ENCODE data around the gene GNA15.
"Not testable (repeated sequence)": the region's sequence is repeated elsewhere in the genome, so short reads cannot be mapped to it uniquely, and the experiment has no call there.

Gene GNA15

DNA sequence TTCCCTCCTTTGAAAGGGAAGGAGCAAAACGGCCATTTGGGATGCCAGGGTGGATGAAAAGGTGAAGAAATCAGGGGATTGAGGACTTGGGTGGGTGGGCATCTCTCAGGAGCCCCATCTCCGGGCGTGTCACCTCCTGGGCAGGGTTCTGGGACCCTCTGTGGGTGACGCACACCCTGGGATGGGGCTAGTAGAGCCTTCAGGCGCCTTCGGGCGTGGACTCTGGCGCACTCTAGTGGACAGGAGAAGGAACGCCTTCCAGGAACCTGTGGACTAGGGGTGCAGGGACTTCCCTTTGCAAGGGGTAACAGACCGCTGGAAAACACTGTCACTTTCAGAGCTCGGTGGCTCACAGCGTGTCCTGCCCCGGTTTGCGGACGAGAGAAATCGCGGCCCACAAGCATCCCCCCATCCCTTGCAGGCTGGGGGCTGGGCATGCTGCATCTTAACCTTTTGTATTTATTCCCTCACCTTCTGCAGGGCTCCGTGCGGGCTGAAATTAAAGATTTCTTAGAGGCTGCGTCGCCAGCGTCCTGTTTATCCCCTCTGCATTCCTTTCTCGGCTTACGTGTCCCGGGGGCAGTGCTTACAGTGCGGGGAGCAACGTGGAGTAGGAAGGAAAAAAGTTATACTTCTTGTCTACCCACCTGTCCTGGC lies 27.5 kb downstream of the GNA15 start:
- Histone ChIP-seq H3K27me3 (no peaks in the 10 kb centered on the region), H3K4me2 (0 out of 2 replicates have a peak overlapping the region, but pooled peaks have one; percentile 0), H3K9ac (no peak overlapping the region), H3K36me3 (peaks cover 91% of the 10 kb centered on the region), H3K9me3 (no peaks in the 10 kb centered on the region; the same call in none of the 2 replicates), H3K27ac (no peak overlapping the region), H4K20me1 (0 out of 2 replicates have a peak, but pooled peaks cover 5% of the 10 kb centered on the region), H3K4me3 (no peak overlapping the region), H3K4me1 (peaks cover 50% of the 10 kb centered on the region)
- TF ChIP-seq Cebpa-rat (IDR thresholded peaks at IDR 0.05): no peak

DNA sequence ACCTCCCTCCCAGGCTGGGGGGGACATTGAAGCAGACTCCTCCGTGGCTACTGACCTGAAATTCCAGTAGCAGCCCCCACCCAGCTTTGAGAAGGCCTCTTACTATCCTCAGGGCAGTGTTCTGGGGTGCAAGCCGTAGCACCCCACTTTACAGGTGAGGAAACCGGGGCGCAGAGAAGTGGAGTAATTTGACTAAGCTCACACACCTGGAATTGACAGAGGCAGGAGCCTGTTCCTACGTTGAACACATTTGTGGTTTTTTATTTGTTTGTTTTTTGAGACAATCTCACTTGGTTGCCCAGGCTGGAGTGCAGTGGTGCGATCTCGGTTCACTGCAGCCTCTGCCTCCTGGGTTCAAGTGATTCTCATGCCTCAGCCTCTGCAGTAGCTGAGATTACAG lies 28.1 kb downstream of the GNA15 start:
- Histone ChIP-seq H3K27ac (no peak overlapping the region), H3K4me3 (no peak overlapping the region), H3K36me3 (peaks cover 88% of the 10 kb centered on the region), H3K4me2 (no peak overlapping the region), H3K9ac (no peak overlapping the region), H3K9me3 (no peaks in the 10 kb centered on the region; the same call in none of the 2 replicates), H3K4me1 (peaks cover 44% of the 10 kb centered on the region), H4K20me1 (0 out of 2 replicates have a peak, but pooled peaks cover 5% of the 10 kb centered on the region), H3K27me3 (no peaks in the 10 kb centered on the region)
- TF ChIP-seq Cebpa-rat (IDR thresholded peaks at IDR 0.05): no peak

DNA sequence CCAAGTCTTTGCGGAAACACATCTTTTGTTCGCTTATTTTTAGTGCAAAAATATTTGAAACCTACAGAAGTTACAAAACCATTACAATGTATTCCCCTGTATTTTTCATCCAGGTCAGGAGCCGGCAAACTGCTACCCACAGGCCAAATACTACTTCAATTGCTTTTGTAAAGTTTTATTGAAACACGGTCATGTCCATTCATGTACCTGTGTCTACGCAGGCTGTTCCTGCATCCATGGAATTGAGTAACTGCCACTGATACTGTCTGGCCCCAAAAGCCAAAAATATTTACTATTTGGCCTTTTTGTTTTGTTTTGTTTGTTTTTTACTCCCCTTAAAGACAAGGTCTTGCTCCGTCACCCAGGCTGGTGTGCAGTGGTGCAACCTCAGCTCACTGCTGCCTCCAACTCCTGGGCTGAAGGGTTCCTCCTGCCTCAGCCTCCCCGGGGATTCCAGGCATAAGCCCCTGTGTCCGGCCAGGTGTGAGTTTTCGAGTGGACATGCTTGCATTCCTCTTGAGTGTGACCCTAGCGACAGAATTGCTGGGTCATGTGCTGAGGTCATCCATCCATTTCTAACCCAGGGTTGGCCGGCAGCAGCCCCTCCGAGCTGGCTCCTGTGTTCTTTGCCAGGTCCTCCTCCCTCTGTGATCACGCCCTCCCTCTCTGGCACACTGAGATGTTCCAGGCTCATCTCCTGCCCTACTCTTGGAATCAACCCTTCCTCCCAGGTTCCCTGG lies 31.9 kb downstream of the GNA15 start:
- H3K9ac ChIP-seq: 0 out of 2 replicates have a peak overlapping the region, but pooled peaks have one; percentile 40
- H4K20me1 ChIP-seq: 0 out of 2 replicates have a peak, but pooled peaks cover 5% of the 10 kb centered on the region
- H3K9me3 ChIP-seq: no peaks in the 10 kb centered on the region; the same call in 1 of the 2 replicates
- no peak overlapping the region for H3K4me3 ChIP-seq
- 0 out of 2 replicates have a peak overlapping the region, but pooled peaks have one; percentile 44 for H3K27ac ChIP-seq
- no peaks in the 10 kb centered on the region for H3K27me3 ChIP-seq
- peaks cover 61% of the 10 kb centered on the region for H3K4me1 ChIP-seq
- H3K36me3 ChIP-seq: peaks cover 54% of the 10 kb centered on the region
- no peak for TF ChIP-seq Cebpa-rat (IDR thresholded peaks at IDR 0.05)
- no peak overlapping the region for H3K4me2 ChIP-seq

DNA sequence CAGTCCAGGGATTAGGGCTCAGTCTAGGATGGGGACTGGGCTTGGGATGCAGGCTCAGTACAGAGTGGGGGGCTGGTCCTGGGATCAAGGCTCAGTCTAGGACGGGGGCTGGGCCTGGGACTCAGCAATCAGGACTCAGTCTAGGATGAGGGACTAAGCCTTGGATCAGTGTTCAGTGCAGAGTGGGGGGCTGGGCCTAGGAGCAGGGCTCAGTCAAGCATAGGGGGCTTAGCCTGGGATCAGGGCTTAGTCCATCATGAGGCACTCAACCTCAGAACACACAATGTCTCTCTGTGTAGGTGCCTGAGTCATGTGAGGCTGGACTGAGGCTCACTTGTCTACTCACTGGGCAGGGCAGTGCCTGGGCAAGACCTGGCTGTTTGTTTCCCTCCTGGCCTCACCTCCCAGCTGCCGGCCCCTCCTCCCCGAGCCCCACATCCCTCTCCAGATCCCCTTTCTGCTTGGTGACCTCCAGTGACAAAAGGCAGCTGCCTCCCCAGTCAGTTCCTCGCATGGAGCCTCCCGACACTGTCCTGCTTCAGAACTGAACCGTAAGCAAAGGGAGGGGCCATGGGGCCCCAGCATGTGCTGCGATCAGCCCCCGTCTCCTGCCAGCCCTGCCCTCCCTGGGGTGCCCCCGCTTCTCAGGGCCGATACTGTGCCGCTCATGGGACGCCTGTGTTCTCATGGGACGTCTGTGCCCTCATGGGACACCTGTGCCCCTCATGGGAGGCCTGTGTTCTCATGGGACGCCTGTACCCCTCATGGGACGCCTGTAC lies 36.2 kb downstream of the GNA15 start:
- Histone ChIP-seq H3K4me1 (peaks cover 55% of the 10 kb centered on the region), H3K4me2 (peak overlapping the region; percentile 76), H3K27ac (peak overlapping the region; percentile 67), H3K27me3 (no peaks in the 10 kb centered on the region), H3K9me3 (no peaks in the 10 kb centered on the region), H3K36me3 (peaks cover 14% of the 10 kb centered on the region), H3K9ac (peak overlapping the region; percentile 15; the same call in 1 of the 2 replicates), H4K20me1 (0 out of 2 replicates have a peak, but pooled peaks cover 5% of the 10 kb centered on the region), H3K4me3 (no peak overlapping the region)
- no peak for TF ChIP-seq Cebpa-rat (IDR thresholded peaks at IDR 0.05)

DNA sequence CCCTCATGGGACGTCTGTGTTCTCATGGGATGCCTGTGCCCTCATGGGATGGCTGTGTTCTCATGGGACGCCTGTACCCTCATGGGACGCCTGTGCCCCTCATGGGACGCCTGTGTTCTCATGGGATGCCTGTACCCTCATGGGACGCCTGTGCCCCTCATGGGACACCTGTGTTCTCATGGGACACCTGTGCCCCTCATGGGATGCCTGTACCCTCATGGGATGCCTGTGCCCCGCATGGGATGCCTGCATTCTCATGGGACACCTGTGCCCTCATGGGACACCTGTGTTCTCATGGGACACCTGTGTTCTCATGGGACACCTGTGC lies 36.8 kb downstream of the GNA15 start:
- H3K4me1 ChIP-seq: peaks cover 58% of the 10 kb centered on the region
- peaks cover 12% of the 10 kb centered on the region for H3K36me3 ChIP-seq
- H3K4me3 ChIP-seq, H3K27me3 ChIP-seq, H4K20me1 ChIP-seq, H3K9ac ChIP-seq, H3K9me3 ChIP-seq: not testable (repeated sequence)
- H3K27ac ChIP-seq: peak overlapping the region; percentile 67
- peak overlapping the region; percentile 76 for H3K4me2 ChIP-seq

DNA sequence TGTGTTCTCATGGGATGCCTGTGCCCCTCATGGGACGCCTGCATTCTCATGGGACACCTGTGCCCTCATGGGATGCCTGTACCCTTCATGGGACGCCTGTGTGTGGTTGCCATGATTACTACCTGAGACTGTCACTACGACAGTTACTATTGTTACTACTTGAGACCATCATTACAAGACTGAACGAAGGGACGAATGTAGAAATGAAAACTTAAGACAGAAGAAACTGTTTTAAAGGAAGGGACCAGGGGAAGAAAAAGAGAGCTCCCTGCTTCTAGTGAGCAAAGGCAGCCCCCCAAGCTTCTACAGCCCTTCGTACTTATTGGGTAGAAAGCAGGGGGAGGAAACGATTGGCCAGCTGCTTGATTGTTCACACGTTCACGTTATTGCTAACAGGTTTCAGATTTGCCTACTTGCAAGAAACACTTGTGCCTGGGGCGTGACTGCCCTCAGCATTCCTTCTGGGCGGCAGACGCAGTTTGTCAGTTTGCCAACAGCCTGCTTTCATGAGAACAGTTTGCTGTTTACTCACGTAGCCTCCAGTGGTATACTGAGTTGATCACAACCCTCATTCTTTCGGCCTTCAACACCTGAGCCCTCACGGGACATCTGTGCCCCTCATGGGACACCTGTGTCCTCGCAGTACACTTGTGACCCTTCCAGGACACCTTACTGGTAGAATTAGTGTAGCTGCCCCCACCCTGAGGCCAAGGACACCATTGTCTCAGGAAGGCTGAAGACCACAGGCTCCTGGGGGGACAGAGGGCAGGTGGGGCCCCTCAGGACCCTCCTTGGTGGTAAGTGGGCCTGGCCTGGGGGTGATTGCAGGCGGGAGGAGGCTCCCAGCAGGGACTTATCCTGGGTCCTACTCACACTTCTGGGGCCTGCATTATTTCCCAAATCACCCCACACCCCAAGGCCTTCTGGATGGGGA lies 40.2 kb downstream of the GNA15 start:
- H3K4me2 ChIP-seq: peak overlapping the region; percentile 86
- H3K4me1 ChIP-seq: peaks cover 49% of the 10 kb centered on the region
- H3K27me3 ChIP-seq: no peaks in the 10 kb centered on the region
- peak overlapping the region; percentile 49; the same call in 1 of the 2 replicates for H3K4me3 ChIP-seq
- no peaks in the 10 kb centered on the region for H3K9me3 ChIP-seq
- peak overlapping the region; percentile 87 for H3K27ac ChIP-seq
- peaks cover 3% of the 10 kb centered on the region; the same call in 1 of the 2 replicates for H3K36me3 ChIP-seq
- no peak for TF ChIP-seq Cebpa-rat (IDR thresholded peaks at IDR 0.05)
- peaks cover 8% of the 10 kb centered on the region for H4K20me1 ChIP-seq
- peak overlapping the region; percentile 68 for H3K9ac ChIP-seq

DNA sequence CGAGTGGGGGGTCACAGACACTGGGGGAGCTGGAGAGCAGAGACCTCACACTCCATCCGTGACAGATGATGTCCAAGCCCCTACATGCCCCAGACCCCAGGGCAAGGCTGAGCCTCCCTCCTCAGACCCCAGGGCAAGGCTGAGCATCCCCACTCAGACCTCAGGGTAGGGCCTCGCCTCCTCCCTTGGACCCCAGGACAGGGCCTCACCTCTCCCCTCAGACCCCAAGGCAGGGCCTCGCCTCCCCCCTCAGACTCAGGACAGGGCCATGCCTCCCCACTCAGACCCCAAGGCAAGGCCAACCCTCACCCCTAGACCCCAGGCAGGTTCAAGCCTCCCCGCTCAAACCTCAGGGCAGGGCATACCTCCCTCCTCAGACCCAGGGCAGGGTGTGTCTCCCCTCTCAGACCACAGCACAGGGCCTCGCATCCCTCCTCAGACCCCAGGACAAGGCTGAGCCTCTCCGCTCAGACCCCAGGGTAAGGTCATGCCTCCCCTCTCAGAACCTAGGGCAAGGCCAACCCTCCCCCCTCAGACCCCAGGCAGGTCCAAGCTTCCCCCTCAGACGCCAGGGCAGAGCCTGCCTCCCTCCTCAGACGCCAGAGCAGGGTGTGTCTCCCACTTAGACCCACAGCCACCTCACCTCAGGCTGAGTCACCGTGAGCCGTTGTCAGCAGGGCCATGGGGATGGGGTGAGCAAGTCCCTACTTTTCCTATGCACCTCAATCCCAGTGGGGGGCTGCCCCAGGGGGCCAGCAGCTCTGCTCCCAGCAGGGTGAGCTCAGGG lies 41.1 kb downstream of the GNA15 start:
- Histone ChIP-seq H3K27me3 (no peaks in the 10 kb centered on the region), H3K9me3 (no peaks in the 10 kb centered on the region), H3K36me3 (peaks cover 10% of the 10 kb centered on the region; the same call in 1 of the 2 replicates), H3K9ac (peak overlapping the region; percentile 68), H3K4me1 (peaks cover 48% of the 10 kb centered on the region), H4K20me1 (peaks cover 17% of the 10 kb centered on the region), H3K27ac (peak overlapping the region; percentile 87), H3K4me2 (peak overlapping the region; percentile 86), H3K4me3 (peak overlapping the region; percentile 49; the same call in 1 of the 2 replicates)
- no peak for TF ChIP-seq Cebpa-rat (IDR thresholded peaks at IDR 0.05)

DNA sequence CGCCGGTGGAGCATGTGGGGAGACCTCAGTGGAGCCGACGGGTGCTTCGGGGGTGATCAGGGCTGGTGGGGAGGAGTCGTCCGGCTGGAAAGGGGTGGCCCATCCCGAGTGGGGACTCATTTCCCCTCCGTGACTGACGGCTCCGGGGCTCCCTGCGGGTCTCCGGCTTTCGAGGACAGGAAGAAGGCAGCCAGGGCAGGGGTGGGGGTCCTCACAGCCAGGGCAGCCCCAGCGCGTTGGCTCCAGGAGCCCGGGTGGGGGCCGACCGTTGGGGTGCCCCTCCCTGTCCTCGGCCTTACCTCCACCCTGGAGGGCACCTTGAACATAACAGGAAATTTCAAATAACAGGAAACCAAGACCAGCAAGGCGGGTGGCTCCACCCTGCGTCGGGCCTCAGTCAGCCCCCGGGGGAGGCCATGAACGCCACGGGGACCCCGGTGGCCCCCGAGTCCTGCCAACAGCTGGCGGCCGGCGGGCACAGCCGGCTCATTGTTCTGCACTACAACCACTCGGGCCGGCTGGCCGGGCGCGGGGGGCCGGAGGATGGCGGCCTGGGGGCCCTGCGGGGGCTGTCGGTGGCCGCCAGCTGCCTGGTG lies 42.6 kb downstream of the GNA15 start, which contains the start of gene S1PR4:
TSS of gene S1PR4 (plus strand) at position 393 of the 596 bp plus-strand sequence. CDS start at position 417, 24 bp downstream.
- peak within 1 kb of the TSS; percentile 95 for H3K4me3 ChIP-seq
- H3K27ac ChIP-seq: peak within 1 kb of the TSS; percentile 99
- peaks cover 51% of the 10 kb centered on the region for H3K4me1 ChIP-seq
- H4K20me1 ChIP-seq: peaks cover 32% of the 10 kb centered on the region
- no peaks in the 10 kb centered on the region for H3K9me3 ChIP-seq
- H3K36me3 ChIP-seq: peaks cover 21% of the 10 kb centered on the region
- H3K9ac ChIP-seq: peak within 1 kb of the TSS; percentile 99
- no peak for TF ChIP-seq Cebpa-rat (IDR thresholded peaks at IDR 0.05)
- H3K4me2 ChIP-seq: peak within 1 kb of the TSS; percentile 99
- H3K27me3 ChIP-seq: no peaks in the 10 kb centered on the region
